Hepatic stellate cell (primary cell): ENCODE results near the gene SPRN.
"Not testable (repeated sequence)": the region's sequence is repeated elsewhere in the genome, so short reads cannot be mapped to it uniquely, and the experiment has no call there.

Experiments used
- DNase-seq: peaks from one replicate; pipeline ENCODE4 v3.0.0; 2011; ENCODE audit warnings: low spot score

Gene SPRN

DNA sequence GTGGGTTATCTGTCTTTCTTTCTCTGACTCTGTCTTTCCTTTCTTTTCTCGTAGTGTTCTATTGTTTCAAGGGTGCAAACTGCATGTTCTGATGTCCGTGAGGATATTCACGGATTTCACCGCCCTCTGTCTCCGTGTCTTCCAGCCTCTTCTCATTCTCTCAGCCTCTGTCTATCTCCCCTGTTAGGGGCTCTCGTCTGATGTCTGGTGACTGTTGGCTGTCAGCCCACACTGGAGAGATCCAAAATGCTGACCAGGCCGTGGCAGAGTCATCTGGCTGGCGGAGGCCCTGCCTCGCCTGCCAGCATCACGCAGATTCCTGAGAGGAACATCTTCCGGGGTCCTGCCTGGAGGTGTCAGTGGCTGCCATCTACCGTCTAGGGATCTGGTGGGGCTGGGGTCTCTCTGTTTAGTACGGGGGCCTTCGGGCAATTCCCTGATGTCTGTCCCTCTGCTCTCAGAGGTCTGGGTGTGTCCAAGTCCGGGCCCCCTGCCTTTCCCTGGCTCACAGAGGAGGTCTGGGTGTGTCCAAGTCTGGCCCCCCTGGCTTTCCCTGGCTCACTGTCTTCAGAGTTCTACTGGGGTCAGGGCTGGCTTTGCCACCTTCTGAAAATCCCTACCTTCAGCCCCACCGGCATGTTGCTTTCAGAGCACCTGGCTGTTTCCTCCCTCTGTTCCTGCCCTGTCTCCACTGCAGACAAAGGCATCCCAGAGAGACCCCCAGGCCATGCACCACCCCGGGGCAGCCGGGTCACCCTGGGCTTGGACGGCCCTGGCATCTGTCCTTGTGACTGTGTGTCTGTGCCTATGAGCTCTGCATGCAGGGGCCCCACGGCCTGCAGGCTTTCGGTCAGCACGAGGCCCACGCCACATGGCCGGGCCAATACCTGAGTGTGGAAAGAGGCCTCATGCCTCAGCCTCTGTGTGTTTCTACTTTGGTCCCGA, 15.4 kb upstream of the SPRN start:
- no peak for DNase-seq

DNA sequence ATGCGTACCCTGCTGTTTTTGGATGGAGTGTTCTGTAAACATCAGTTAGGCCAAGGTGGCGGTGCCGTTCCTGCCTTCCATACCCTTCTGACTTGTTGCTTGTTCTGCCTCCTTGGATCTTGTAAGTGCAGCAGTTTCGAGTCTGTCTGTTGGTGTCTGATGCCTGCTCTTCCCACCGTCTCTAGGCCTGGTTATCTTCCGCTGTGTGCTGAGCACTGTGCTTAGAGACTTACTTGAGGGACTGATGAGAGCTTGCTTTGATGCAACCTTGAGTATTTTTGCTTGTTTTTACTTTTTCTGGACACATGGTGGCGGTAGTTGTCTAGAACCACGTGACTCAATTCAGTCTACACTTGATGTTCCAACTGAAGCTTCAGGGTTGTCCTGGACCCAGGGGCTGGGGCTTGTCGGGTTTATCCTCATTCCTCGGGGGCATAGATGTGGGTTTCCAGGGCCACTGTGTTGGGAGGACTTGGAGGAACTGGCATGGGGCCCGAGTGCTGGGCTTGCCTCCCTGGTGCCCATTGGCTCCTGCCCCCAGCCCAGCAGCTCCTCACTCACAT, 14.4 kb upstream of the SPRN start:
- DNase-seq: no peak

DNA sequence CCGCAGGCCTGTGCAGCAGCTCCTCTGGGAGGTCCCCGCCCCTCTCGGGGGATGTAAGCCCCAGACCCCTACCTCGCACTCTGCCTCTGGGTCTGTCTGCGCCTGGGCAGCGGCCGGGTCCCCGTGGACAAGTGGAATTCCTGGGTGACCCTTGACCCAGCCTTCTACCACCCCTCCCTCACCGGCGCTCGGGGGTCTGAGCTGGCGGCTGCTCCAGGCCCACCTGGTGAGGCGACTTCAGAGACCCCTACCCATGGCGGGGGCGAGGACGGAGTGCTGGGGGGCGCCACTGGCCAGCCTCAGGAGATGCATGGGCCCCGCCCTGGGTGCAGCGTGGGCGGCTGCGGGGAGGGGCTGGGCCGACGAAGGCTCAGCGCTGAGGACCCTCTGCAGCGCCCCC, 8.4 kb upstream of the SPRN start:
- DNase-seq: not testable (repeated sequence)

DNA sequence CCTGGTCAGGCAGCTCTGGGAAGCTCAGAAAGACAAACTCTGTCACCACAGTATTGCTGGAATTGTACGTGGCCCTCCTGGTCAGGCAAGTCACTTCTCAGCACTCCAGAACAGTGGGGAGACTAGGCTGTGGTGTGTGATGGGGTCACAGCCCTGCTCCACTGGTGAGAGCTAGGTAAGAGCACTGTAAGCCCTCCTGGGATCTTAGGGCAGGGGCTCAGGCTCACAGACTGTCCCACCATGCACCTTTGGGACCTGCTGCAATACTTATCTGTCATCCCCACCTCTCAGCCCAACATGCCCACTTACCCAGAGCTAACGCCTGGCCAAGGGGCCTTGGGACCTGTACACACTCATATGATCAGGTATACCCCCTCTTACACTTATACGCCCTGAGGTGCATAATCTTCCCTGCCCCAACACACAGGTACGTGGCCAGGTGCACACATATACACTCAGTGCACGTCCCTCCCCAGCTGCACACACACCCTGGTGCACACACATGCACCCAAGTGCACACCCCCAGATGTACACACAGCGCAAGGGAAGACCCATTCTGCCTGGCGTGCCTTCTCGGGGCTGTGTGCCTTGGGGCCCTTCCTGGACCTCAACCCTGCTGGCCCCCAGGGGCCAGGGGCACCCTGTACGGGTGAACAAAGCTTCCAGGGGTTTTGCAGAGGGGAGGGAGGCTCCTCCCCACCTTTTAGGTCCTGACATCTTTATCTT, 7.6 kb upstream of the SPRN start:
- not testable (repeated sequence) for DNase-seq

GRCh38 chr10:133429571-133429970, 5.1 kb upstream of the SPRN start:
- DNase-seq: not testable (repeated sequence)

- DNase-seq: not testable (repeated sequence)
These were observed 323 bp downstream of the SPRN start for GRCh38 chr10:133424102-133424501.

DNA sequence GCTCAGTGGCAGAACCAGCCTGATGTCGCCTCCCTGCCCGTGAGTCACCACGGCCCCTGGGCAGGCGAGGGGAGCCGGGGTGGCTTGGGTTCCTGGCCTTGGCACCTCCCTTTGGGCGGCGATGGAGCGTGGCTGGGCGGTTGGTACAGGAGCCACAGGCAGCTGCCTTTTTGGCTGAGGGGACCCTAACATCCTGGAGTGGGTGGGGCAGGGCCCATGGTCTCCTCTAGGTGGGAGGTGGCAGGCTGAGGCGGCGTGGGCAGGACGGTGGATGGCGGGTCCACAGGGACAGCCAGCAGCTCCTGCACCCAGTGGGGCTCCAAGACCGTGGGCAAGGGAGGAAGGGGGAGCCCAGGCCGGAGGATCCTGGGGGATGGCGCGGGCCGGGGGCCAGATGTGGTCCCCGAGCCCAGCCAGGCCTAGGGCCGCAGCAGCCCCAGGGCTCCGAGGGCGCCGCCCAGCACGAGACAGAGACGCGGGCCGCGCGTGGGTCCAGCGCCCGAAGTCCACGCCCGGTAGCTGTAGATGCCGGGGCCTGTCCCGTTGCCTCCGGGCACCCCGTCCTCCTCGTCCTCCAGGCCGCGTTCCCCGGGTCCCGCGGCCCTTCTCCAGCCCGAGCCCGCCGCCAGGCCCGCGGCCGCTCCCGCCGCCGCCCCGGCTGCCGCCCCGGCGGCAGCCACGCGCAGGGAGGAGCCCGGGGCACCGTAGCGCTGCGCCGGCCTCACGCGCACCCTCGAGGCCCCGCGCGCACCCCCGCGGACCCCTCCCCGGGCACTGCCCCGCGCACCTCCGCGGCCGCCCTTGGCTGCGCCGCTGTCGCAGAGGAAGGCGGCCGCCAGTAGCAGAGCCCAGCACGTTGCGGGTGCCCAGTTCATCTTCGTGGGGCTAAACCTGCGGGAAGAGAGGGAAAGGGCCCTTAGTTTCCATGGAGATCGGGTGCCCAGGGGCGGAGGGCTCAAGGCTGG, 1.3 kb downstream of the SPRN start:
- DNase-seq: no peak

DNA sequence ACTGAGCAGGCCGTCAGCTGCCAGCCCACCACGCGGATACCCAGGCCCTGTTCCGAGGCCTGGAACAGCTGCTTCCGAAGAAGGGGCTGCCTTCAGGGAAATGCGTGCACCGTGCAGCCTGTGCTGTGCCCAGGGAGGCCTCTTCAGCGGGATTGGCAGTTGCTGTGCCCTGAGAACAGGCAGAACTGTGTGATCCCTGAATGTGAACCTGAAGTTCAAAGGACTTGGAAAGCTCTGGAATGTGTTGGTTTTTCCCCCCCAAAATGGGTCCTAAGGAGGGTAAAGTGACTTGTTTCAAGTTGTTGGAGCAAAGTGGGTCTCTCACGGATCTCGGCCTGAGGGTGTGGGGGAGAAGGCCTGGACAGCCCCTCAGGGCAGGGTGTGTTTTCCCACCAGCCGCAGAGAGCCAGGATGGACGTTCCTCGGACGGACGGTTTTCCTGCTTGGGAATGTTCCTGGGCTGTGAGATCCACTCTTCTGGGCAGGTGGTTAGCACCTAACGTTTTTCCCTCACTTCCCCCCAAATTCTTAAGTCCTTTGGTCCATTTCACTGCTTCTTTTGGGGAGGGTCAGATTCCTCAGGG, 2.1 kb downstream of the SPRN start:
- DNase-seq: no peak

DNA sequence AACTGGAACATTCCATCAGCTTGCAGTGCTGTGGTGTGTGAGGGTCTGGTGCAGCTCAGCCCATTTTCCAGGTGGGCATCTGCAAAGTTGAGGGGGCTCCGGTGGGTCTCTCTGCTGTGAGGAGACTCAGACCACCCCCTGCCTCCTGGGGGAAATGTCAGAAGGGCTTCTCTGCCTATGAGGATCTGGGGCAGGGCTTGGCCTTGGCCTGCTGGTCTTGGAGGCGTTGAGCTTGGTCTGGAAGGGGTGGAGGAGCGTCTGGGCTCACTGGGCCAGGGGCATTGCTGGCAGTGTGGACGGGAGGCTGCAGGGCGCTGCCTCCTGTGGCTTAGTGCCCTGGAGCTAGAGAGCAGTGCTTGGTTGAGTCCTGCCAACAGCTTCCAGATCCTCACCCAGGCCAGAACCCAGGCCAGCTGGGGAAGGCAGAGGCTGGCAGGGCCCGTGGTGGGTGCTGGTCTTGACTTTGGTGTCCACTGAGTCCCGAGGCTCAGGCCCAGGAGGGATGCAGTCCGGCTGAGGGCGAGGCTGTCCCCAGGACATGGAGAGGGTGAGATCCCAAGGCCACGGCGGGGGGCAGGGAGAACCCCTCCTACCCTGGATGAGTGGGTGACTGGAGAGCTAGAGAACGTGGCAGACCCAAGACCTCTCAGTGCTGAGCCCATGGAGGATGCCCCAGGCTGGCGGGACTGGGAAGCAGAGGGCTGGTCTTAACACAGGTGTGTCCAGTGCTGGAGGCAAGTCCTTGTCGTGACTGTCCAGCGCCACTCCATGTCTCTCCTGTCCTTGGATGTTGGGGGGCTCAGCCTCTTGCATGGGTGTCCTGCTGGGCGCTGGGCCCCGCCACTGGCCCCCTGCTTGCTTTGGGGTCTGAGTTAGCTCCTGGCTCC, 2.8 kb downstream of the SPRN start:
- DNase-seq: no peak

DNA sequence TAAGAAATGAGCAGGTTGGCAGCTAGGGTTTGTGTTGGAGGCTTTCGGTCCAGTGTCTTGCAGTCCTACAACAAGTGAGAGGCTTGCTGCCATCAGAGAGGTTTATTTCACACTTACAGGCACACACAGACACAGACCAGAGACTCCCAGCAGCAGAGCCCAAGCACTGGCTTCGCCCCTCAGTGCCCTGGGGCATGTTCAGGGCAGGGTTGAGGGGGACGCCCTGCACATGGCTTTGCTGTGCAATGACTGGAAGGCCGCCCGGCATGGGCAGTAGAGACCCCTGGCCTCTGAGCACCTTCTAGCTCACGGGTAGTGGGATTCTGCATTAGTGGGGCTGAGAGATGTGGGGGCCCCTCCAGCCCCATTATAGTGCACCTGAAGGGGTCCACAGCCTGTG, 3.8 kb downstream of the SPRN start:
- DNase-seq: no peak

- DNase-seq: no peak
These were observed 4.4 kb downstream of the SPRN start for GRCh38 chr10:133420028-133420427.

DNA sequence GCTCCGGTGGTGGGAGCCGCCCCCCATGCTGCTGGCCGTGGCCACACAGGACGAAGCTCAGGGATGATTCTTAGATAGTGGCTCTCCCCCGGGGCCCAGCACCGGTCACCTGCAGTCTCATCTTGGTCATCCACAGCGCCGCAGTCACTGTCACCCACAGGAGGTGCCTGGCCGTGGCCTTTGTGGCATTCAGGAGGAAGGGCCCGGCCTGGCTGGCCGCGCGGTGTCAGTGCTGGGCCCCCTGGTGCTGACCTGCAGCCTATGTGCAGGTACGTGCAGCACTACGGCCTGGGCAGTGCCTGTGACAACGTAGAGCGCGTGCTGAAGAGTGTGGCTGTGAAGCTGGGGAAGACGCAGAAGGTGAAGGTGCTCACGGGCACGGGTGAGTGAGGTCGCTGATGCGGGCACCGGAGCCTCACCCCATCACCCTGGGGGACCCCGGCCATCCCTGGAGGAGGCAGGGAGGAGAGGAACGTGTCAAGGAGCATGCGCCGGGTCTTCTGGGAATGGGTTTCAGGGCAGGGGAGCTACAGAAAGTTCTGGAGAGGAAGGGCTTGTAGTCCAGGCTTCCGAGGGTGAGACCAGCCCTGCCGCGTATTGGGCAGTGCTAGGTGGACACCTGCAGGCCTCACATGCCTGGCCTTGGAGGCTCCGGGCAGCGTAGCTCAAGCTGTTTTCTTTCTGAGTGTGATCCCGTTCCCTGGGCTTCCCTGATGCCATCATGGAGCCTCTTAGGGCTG, 5.0 kb downstream of the SPRN start:
- no peak for DNase-seq

DNA sequence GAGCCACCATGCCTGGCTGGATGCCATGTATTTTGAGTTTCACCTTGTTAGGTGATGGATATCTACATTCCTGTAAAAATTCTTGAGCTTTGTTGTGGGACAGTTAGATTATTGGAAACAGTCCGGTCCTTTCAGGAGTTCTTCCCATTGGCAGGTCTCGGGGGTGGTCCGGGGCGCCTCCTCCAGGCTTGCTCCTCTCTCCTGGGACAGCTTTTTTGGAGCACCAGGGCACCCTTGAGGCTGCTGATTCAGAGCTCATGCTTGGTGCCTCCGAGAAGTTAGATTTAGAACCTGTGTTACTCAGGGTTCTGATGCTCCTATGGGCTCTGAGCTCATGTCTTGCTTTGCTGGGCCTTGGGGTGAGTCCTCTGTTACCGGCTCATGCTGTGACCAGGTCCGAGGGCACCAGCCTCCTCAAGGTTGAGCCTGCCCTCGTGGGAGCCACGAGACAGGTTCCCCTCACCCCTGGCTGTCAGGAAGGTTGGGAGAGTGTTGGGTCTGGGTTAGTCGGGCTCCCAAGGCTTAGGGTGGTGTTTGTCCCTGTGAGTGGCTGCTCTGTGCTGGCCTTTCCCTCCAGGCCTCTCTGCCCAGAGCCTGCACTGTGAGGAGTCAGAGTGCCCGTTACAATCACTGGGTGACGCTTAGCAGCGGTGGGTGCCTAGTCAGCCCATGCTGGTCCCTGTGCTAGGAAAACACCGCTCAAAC, 6.0 kb downstream of the SPRN start:
- DNase-seq: no peak

DNA sequence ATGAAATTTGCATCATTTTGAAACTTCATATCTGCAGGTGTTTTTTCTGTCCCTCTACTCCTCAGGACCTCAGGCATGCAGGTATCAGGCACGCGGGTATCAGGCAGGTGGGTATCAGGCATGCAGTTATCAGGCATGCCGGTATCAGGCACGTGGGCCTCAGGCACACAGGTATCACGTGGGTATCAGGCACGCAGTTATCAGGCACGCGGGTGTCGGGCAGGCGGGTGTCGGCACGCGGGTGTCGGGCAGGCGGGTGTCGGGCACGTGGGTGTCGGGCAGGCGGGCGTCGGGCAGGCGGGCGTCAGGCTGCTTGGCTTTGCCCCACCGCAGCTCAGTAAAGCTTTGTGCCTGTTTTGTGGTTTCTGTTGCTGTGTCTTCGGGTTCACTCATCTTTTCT, 8.7 kb downstream of the SPRN start:
- DNase-seq: no peak

DNA sequence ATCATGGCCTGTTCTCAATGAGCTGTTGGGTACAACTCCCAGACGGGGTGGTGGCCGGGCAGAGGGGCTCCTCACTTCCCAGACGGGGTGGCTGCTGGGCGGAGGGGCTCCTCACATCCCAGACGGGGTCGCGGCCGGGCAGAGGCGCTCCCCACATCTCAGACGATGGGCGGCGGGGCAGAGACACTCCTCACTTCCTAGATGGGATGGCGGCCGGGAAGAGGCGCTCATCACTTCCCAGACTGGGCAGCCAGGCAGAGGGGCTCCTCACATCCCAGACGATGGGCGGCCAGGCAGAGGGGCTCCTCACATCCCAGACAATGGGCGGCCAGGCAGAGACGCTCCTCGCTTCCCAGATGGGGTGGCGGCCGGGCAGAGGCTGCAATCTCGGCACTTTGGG, 10.0 kb downstream of the SPRN start:
- DNase-seq: not testable (repeated sequence)

GRCh38 chr10:133412381-133412711, 12.1 kb downstream of the SPRN start:
- no peak for DNase-seq

GRCh38 chr10:133411523-133412380, 12.7 kb downstream of the SPRN start:
- DNase-seq: no peak

DNA sequence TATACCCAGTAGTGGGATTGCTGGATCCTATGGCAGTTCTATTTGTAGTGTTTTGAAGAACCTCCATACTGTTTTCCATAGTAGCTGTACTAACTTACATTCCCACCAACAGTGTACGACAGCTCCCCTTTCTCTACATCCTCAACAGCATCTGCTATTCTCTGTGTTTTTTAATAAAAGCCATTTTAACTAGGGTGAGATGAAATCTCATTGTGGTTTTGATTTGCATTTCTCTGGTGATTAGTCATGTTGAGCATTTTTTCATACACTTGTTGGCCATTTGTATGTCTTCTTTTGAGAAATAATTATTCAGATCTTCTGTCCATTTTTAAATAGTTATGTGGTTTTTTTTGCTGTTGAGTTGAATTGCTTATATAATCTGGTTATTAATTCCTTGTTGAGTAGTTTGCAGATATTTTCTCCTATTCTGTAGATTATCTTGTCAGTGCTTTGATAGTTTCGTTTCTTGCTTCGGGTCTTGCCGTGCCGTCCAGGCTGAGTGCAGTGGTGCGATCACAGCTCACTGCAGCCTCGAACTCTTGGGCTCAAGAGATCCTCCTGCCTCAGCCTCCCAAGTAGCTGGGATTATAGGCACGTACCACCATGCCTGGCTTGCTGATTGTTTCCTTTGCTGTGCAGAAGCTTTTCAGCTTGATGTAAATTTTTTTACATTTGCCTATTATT, 18.4 kb downstream of the SPRN start:
- DNase-seq: no peak
